ENCODE results near the gene TBL3. TPM values are rescaled to one million over a fixed set of nuclear protein-coding genes. Genes with fewer than 3 reads are reported as not detected.
"Not testable (repeated sequence)": the region's sequence is repeated elsewhere in the genome, so short reads cannot be mapped to it uniquely, and the experiment has no call there.

Gene TBL3
- total RNA-seq, 2 experiments from 2014 or later, result 49.9 to 67.2 TPM

GRCh38 chr16:1936945-1937479 is 34.8 kb upstream of the TBL3 start:
- no peak overlapping the region for H3K4me3 ChIP-seq (ENCODE audit: low read depth, low read length, poor library complexity, severe bottlenecking)
- no peaks in the 10 kb centered on the region for H3K79me2 ChIP-seq (ENCODE audit: insufficient read depth, low read depth, low read length)
- peaks cover 6% of the 10 kb centered on the region for H3K4me1 ChIP-seq (ENCODE audit: insufficient read depth, low read length, poor library complexity, severe bottlenecking)
- no peak overlapping the region for H2AFZ ChIP-seq (ENCODE audit: low read length)
- ChIA-PET CTCF (ENCODE audit: unreplicated experiment) (no interaction called here), POLR2A (no interaction called here)
- no peaks in the 10 kb centered on the region for H3K36me3 ChIP-seq (ENCODE audit: insufficient read depth, low read length)
- no peaks in the 10 kb centered on the region for H4K20me1 ChIP-seq (ENCODE audit: insufficient read depth, low read length)
- no peak overlapping the region for H3K27ac ChIP-seq (ENCODE audit: low read depth, low read length, poor library complexity, severe bottlenecking)
- no peaks in the 10 kb centered on the region for H3K9me2 ChIP-seq (ENCODE audit: insufficient read depth, low read length)
- H3K9me3 ChIP-seq (ENCODE audit: low read length), result no peaks in the 10 kb centered on the region
- no peak overlapping the region for H3K4me2 ChIP-seq (ENCODE audit: low read length)
- no TSS peak for BruUV-seq (replicated peaks)
- intact Hi-C loops (cut with micrococcal nuclease; ENCODE audit: unreplicated experiment), result no loop called here
- TF ChIP-seq, protein P1, sequence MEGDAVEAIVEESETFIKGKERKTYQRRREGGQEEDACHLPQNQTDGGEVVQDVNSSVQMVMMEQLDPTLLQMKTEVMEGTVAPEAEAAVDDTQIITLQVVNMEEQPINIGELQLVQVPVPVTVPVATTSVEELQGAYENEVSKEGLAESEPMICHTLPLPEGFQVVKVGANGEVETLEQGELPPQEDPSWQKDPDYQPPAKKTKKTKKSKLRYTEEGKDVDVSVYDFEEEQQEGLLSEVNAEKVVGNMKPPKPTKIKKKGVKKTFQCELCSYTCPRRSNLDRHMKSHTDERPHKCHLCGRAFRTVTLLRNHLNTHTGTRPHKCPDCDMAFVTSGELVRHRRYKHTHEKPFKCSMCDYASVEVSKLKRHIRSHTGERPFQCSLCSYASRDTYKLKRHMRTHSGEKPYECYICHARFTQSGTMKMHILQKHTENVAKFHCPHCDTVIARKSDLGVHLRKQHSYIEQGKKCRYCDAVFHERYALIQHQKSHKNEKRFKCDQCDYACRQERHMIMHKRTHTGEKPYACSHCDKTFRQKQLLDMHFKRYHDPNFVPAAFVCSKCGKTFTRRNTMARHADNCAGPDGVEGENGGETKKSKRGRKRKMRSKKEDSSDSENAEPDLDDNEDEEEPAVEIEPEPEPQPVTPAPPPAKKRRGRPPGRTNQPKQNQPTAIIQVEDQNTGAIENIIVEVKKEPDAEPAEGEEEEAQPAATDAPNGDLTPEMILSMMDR (conservative IDR thresholded peaks at IDR 0.05; ENCODE audit: low read length), result no peak
- no peak for TF ChIP-seq EZH2phosphoT487 (IDR thresholded peaks at IDR 0.05; ENCODE audit: borderline replicate concordance, low read depth, low read length)
- no peak for DNase-seq (ENCODE audit: low spot score)

GRCh38 chr16:1938316-1938715 is 33.5 kb upstream of the TBL3 start:
- CTCF ChIA-PET (ENCODE audit: unreplicated experiment), result no interaction called here
- no peak overlapping the region for H2AFZ ChIP-seq (ENCODE audit: low read length)
- no peaks in the 10 kb centered on the region for H3K9me3 ChIP-seq (ENCODE audit: low read length)
- H4K20me1 ChIP-seq (ENCODE audit: insufficient read depth, low read length), result no peaks in the 10 kb centered on the region
- no peaks in the 10 kb centered on the region for H3K9me2 ChIP-seq (ENCODE audit: insufficient read depth, low read length)
- no peak overlapping the region for H3K4me2 ChIP-seq (ENCODE audit: low read length)
- H3K79me2 ChIP-seq (ENCODE audit: insufficient read depth, low read depth, low read length), result no peaks in the 10 kb centered on the region
- intact Hi-C loops (cut with micrococcal nuclease; ENCODE audit: unreplicated experiment), result no loop called here
- no peaks in the 10 kb centered on the region for H3K36me3 ChIP-seq (ENCODE audit: insufficient read depth, low read length)
- H3K4me1 ChIP-seq (ENCODE audit: insufficient read depth, low read length, poor library complexity, severe bottlenecking), result peaks cover 13% of the 10 kb centered on the region
- TF ChIP-seq EZH2phosphoT487 (IDR thresholded peaks at IDR 0.05; ENCODE audit: borderline replicate concordance, low read depth, low read length), result no peak
- TF ChIP-seq, protein P1 (conservative IDR thresholded peaks at IDR 0.05; ENCODE audit: low read length), result no peak
- no peak for DNase-seq (ENCODE audit: low spot score)
- no peak overlapping the region for H3K4me3 ChIP-seq (ENCODE audit: low read depth, low read length, poor library complexity, severe bottlenecking)
- H3K27ac ChIP-seq (ENCODE audit: low read depth, low read length, poor library complexity, severe bottlenecking), result no peak overlapping the region
- BruUV-seq (replicated peaks), result TSS peak; percentile 62
- POLR2A ChIA-PET, result interaction anchor here (0.5 kb wide), 2 partner anchors 10 to 18 kb away, joined by 3 read pairs; no protein-coding TSS in a partner anchor

DNA sequence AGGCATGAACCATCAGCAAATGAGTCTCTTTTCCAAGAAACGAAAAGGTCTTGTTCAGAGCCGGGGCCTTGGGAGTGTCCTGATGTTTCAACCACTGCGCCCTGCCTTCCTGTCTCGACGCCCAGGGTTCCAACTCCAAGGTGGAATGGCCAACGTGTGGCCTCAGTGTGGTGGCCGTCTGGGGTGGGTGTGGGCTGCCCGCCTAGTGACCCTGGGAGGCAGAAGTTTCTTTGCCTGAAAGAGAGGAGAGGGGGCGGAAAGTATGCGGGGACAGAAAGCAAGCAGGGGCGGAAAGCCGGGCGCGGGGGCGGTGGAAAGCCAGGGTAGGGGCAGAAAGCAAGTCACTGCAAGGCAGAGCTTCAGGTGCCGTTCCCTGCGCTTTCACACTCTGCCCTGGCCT is 32.9 kb upstream of the TBL3 start:
- BruUV-seq (replicated peaks), result no TSS peak
- no peak overlapping the region for H2AFZ ChIP-seq (ENCODE audit: low read length)
- H3K27ac ChIP-seq (ENCODE audit: low read depth, low read length, poor library complexity, severe bottlenecking), result no peak overlapping the region
- CTCF ChIA-PET (ENCODE audit: unreplicated experiment), result no interaction called here
- TF ChIP-seq, protein P1 (conservative IDR thresholded peaks at IDR 0.05; ENCODE audit: low read length), result no peak
- TF ChIP-seq EZH2phosphoT487 (IDR thresholded peaks at IDR 0.05; ENCODE audit: borderline replicate concordance, low read depth, low read length), result no peak
- H3K79me2 ChIP-seq (ENCODE audit: insufficient read depth, low read depth, low read length), result no peaks in the 10 kb centered on the region
- DNase-seq (ENCODE audit: low spot score), result no peak
- H3K9me3 ChIP-seq (ENCODE audit: low read length), result no peaks in the 10 kb centered on the region
- H3K4me3 ChIP-seq (ENCODE audit: low read depth, low read length, poor library complexity, severe bottlenecking), result no peak overlapping the region
- peaks cover 18% of the 10 kb centered on the region for H3K4me1 ChIP-seq (ENCODE audit: insufficient read depth, low read length, poor library complexity, severe bottlenecking)
- POLR2A ChIA-PET, result interaction anchor here (0.5 kb wide), 2 partner anchors 9 to 17 kb away, joined by 3 read pairs; no protein-coding TSS in a partner anchor
- no peaks in the 10 kb centered on the region for H3K36me3 ChIP-seq (ENCODE audit: insufficient read depth, low read length)
- no peaks in the 10 kb centered on the region for H4K20me1 ChIP-seq (ENCODE audit: insufficient read depth, low read length)
- intact Hi-C loops (cut with micrococcal nuclease; ENCODE audit: unreplicated experiment), result no loop called here
- H3K9me2 ChIP-seq (ENCODE audit: insufficient read depth, low read length), result no peaks in the 10 kb centered on the region
- H3K4me2 ChIP-seq (ENCODE audit: low read length), result no peak overlapping the region

DNA sequence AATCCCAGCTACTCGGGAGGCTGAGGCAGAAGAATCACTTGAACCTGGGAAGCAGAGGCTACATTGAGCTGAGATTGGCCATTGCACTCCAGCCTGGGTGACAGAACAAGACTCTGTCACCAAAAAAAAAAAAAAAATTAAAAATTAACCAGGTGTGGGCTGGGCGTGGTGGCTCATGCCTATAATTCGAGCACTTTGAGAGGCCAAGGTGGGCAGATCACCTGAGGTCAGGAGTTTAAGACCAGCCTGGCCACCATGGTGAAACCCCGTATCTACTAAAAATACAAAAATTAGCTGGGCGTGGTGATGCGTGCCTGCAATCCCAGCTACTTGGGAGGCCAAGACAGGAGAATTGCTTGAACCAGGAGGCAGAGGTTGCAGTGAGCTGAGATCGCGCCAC is 32.0 kb upstream of the TBL3 start:
- ChIA-PET CTCF (ENCODE audit: unreplicated experiment) (interaction anchor here (0.6 kb wide), 1 partner anchor 85 kb away, joined by 4 read pairs; no protein-coding TSS in a partner anchor), POLR2A (interaction anchor here (0.6 to 0.8 kb wide), 3 partner anchors 9 to 212 kb away, joined by 3 to 4 read pairs (median 3); no protein-coding TSS in a partner anchor)
- not testable (repeated sequence) for H3K36me3 ChIP-seq (ENCODE audit: insufficient read depth, low read length); H3K9me2 ChIP-seq (ENCODE audit: insufficient read depth, low read length); H2AFZ ChIP-seq (ENCODE audit: low read length); H3K4me3 ChIP-seq (ENCODE audit: low read depth, low read length, poor library complexity, severe bottlenecking); H3K4me2 ChIP-seq (ENCODE audit: low read length); BruUV-seq (replicated peaks); H4K20me1 ChIP-seq (ENCODE audit: insufficient read depth, low read length); H3K27ac ChIP-seq (ENCODE audit: low read depth, low read length, poor library complexity, severe bottlenecking); H3K9me3 ChIP-seq (ENCODE audit: low read length); H3K79me2 ChIP-seq (ENCODE audit: insufficient read depth, low read depth, low read length); DNase-seq (ENCODE audit: low spot score)
- intact Hi-C loops (cut with micrococcal nuclease; ENCODE audit: unreplicated experiment), result loop anchor here (5.0 kb wide), 1 partner anchor 158 kb away; the partner anchor contains the start of genes NUBP2 and SPSB3
- H3K4me1 ChIP-seq (ENCODE audit: insufficient read depth, low read length, poor library complexity, severe bottlenecking), result peaks cover 18% of the 10 kb centered on the region
